GM12873 (cell line): ENCODE data around the gene NANOS2.

ENCODE experiments used
- CTCF ChIP-seq: IDR thresholded peaks from 2 replicates; pipeline ENCODE4 v1.5.1; 2012; ENCODE audit warnings: low read depth, mild to moderate bottlenecking, moderate library complexity, low read length, control low read depth; ENCODE audit not compliant: insufficient read depth; ENCODE audit errors: missing control alignments

The NANOS2 gene

GRCh38 chr19:45955905-45956608 lies 41.5 kb upstream of the NANOS2 start:
- no peak for TF ChIP-seq CTCF

- no peak for TF ChIP-seq CTCF
These were observed 39.6 kb upstream of the NANOS2 start for GRCh38 chr19:45954156-45954555.

- no peak for TF ChIP-seq CTCF
These were observed 39.1 kb upstream of the NANOS2 start for GRCh38 chr19:45953676-45954075.

GRCh38 chr19:45952686-45953505 lies 38.3 kb upstream of the NANOS2 start:
- no peak for TF ChIP-seq CTCF

GRCh38 chr19:45952341-45952685 lies 37.7 kb upstream of the NANOS2 start:
- no peak for TF ChIP-seq CTCF

- no peak for TF ChIP-seq CTCF
These were observed 33.3 kb upstream of the NANOS2 start for GRCh38 chr19:45947926-45948325.

GRCh38 chr19:45940515-45940805 lies 25.9 kb upstream of the NANOS2 start:
- TF ChIP-seq CTCF: no peak
